Breast epithelium (tissue), 4 donors: Measurements from ENCODE around the gene VAX1. TPM values are rescaled to one million over a fixed set of nuclear protein-coding genes. Genes with fewer than 3 reads are reported as not detected.

Experiments used
- DNase-seq, 2 donors: peaks; one replicate each; pipeline ENCODE4 v3.0.0-alpha.2; 2019; ENCODE audit warnings: low spot score in 2 of 2
- H3K27ac ChIP-seq, 2 donors: fragments of 200-600 bp; sonication (generic) in 1 of 2; one replicate each; pipeline ENCODE4 v1.5.1; 2016 to 2019; ENCODE audit warnings: mild to moderate bottlenecking in 1 of 2
- H3K27me3 ChIP-seq, 2 donors: fragments of 200-600 bp; sonication (generic) in 1 of 2; one replicate each; pipeline versions ENCODE4 v1.5.1 to v1.6.0; 2017 to 2019; ENCODE audit warnings: control low read depth in 1 of 2, mild to moderate bottlenecking in 1 of 2
- H3K36me3 ChIP-seq: fragments of 200-600 bp; one replicate; pipeline ENCODE4 v1.5.1; 2019
- H3K4me1 ChIP-seq, 2 donors: fragments of 200-600 bp; sonication (generic); one replicate each; pipeline ENCODE4 v1.5.1; 2016 to 2019; ENCODE audit warnings: control low read depth in 1 of 2
- H3K4me3 ChIP-seq, 3 donors: fragments of 200-600 bp; sonication (generic); 1 replicate in 2 of 3; 2 replicates in 1 of 3; pipeline ENCODE4 v1.5.1; 2016 to 2019; ENCODE audit warnings: mild to moderate bottlenecking in 3 of 3, moderate library complexity in 2 of 3
- H3K9me3 ChIP-seq, 2 donors: fragments of 200-600 bp; sonication (generic) in 1 of 2; one replicate each; pipeline ENCODE4 v1.5.1; 2016 to 2019; ENCODE audit warnings: control low read depth in 1 of 2
- POLR2A ChIP-seq: fragments of 450-650 bp; IDR thresholded peaks from one replicate; pipeline ENCODE4 v1.6.1; 2016; ENCODE audit warnings: antibody characterized with exemption, mild to moderate bottlenecking, moderate library complexity
- POLR2AphosphoS5 ChIP-seq, 3 donors: sonication (generic); formaldehyde crosslinking; IDR thresholded peaks; one replicate each; pipeline ENCODE4 v1.6.1; 2017; ENCODE audit warnings: antibody characterized with exemption in 3 of 3
- intact Hi-C: fragments of 100-400 bp; cut with DNase I; formaldehyde crosslinking; loops from one replicate; pipeline ENCODE4 v1.15.1; 2023; ENCODE audit warnings: low total_unique reads
- total RNA-seq, 3 donors: library from RNA; depleted of rRNA; stranded (reverse); fragments of >200 nt; gene quantifications; one replicate each; pipeline ENCODE4 v1.1.0, GENCODE V29; 2016
- TF ChIP-seq, protein P1 (sequence below), 3 donors: fragments of 450-650 bp; IDR thresholded peaks; one replicate each; pipeline ENCODE4 v1.5.1; 2016 to 2017; ENCODE audit warnings: antibody characterized with exemption in 3 of 3, mild to moderate bottlenecking in 3 of 3, moderate library complexity in 3 of 3

VAX1 gene
- total RNA-seq, 3 donors from 2014 or later: not detected

DNA sequence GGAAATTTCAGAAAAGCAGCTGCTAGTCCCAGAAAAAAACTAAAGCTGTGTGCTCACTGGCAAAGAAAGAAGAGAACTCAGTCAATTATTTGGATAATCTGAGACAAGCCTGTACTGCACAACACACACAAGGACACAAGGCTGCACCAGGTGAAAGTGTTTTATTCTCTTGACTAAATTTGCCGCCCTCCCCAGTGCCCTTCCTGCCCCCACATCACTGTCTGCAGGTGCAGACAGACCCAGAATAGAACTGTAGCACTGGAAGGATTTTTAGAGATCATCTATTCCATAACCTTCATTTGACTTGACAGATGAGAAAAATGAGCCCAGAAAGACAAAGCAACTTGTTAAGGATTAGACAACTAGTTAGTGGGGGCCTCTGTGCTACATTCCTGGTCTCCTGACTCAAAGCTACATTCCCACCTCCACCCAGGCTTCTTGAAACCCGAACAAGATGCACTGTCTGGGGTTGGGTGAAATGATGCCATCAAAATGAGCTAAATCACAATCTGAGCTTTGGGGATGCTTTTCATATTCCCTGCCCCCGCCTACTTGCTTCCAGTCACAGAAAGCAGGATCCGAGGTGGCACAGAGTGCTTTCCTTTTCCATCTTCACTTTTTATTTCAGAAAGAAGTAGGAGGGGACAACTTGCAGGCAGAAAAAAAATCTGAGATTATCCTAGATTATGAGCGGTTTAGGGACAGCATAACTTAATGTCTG is 5.2 kb upstream of the VAX1 start:
- intact Hi-C loops: no loop called here
- no peak for TF ChIP-seq POLR2A
- TF ChIP-seq, protein P1, sequence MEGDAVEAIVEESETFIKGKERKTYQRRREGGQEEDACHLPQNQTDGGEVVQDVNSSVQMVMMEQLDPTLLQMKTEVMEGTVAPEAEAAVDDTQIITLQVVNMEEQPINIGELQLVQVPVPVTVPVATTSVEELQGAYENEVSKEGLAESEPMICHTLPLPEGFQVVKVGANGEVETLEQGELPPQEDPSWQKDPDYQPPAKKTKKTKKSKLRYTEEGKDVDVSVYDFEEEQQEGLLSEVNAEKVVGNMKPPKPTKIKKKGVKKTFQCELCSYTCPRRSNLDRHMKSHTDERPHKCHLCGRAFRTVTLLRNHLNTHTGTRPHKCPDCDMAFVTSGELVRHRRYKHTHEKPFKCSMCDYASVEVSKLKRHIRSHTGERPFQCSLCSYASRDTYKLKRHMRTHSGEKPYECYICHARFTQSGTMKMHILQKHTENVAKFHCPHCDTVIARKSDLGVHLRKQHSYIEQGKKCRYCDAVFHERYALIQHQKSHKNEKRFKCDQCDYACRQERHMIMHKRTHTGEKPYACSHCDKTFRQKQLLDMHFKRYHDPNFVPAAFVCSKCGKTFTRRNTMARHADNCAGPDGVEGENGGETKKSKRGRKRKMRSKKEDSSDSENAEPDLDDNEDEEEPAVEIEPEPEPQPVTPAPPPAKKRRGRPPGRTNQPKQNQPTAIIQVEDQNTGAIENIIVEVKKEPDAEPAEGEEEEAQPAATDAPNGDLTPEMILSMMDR (IDR thresholded peaks at IDR 0.05): no peak
- TF ChIP-seq POLR2AphosphoS5 (IDR thresholded peaks at IDR 0.05): no peak
- H3K27ac ChIP-seq: no peak overlapping the region
- H3K4me3 ChIP-seq: no peak overlapping the region
- H3K9me3 ChIP-seq: peaks cover 0 to 12% of the 10 kb centered on the region in 2 donors
- no peaks in the 10 kb centered on the region for H3K36me3 ChIP-seq
- no peak for DNase-seq
- peaks cover 0 to 2% of the 10 kb centered on the region in 2 donors for H3K4me1 ChIP-seq
- H3K27me3 ChIP-seq: peaks cover 8 to 83% of the 10 kb centered on the region in 2 donors

DNA sequence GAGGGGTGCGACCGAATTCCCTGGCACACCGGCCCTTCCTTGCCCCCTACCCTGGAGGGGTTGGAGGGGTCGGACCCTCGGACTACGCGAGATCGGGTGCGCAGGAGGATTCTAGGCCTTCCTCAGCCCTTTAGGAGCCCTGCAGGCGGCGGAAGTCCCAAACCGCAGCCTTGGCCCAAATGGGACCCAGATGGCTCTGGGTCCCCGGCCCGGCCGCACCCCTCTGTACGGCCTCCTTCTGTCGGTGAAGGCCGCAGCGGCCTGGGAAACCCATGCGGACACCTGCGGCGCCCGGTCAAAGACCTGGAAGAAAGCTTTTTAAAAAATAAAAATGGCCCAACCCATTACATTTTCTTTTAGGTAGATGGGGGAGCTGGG is 2.4 kb upstream of the VAX1 start:
- peaks cover 0 to 12% of the 10 kb centered on the region in 2 donors for H3K9me3 ChIP-seq
- no peak for TF ChIP-seq POLR2AphosphoS5 (IDR thresholded peaks at IDR 0.05)
- H3K4me3 ChIP-seq: no peak overlapping the region
- intact Hi-C loops: no loop called here
- H3K27ac ChIP-seq: no peak overlapping the region
- H3K4me1 ChIP-seq: peaks cover 5 to 15% of the 10 kb centered on the region in 2 donors
- no peaks in the 10 kb centered on the region for H3K36me3 ChIP-seq
- no peak for DNase-seq
- H3K27me3 ChIP-seq: peaks cover 12 to 91% of the 10 kb centered on the region in 2 donors

DNA sequence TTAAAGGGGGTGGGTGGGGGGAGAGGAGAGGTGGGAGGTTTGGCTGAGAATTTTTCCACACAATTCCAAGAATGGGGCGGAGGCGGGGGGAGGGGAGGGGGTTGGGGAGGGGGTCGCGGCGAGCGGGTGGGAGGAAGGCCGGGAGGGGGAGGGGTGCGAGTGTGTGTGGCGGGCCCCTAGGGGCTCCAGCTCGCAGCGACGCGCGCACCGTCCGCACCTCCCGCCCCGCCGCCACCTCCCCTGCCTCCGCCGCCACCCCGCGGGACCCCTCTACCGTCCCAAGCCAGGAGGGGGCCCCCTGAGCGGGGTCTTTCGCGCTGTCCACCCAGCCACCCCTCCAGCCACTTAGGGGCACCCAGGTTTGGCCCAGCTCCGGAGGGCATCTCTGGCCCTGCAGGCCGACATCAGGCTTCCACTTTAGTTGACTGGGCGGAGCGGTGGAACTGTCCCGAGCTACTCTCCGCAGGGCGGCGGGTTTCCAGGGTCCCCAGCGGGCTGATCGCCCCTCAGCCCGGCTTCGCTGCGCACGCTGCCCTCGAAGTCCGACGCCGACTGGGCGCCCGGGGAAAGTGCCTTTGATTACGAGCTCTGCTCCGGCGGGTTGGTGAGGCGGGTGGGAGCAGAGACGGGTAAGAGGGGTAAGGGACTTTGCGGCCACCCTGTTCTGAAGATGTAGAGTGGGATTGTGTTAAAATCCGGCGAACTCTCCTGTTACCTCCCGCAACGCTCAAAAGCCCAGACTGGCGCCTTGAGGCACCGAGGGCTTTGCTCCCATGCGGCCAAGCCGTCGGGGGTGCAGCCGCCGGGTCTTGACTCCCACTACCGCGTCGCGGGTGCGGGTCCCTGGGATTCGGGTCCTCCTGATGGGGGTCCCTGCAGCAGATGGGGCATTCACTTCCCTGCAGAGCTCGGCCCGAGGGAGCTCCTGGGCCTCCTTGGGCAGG is 1.8 kb upstream of the VAX1 start:
- TF ChIP-seq, protein P1 (IDR thresholded peaks at IDR 0.05): no peak
- no peak for TF ChIP-seq POLR2AphosphoS5 (IDR thresholded peaks at IDR 0.05)
- TF ChIP-seq POLR2A: no peak
- intact Hi-C loops: no loop called here
- peaks cover 0 to 6% of the 10 kb centered on the region in 2 donors for H3K9me3 ChIP-seq
- H3K27ac ChIP-seq: no peak overlapping the region
- peaks cover 5 to 15% of the 10 kb centered on the region in 2 donors for H3K4me1 ChIP-seq
- H3K36me3 ChIP-seq: no peaks in the 10 kb centered on the region
- no peak for DNase-seq
- peaks cover 12 to 93% of the 10 kb centered on the region in 2 donors for H3K27me3 ChIP-seq
- peak overlapping the region in 1 of 3 donors; percentile 6 for H3K4me3 ChIP-seq

DNA sequence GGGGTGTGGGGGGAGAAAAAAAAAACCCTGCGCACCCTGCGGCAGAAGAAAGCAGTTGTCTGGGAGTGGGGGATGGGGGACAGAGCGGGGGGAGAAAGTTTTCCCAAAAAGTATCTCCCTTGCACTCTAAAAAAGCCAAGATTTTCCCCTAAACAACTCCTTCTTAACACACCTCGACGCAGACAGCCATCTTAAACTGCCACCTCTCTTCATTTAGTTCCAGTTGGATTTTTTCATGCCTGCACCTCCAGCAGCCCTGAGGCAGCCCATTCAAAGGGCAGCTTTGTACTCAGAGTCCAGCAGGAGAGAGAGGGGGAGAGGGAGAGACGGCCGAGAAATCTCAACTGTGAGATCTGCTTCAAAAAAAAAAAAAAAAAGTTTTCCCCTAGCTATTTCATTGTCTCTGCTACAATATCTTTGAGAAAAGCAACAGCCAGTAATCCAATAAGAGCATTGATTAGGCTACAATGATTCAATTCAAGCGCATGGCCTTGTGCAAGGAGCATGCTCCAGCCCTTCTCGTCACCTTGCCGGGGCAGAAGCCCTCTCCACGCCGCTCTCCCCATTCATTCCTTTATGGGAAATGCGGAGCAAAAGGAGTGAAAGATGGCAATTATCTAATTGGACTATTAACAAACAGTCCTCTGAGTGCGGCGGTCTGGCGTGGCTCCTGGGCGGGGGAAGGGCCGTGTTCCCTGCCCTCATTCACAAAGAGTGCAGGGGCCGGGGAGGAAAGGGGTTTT is 939 bp upstream of the VAX1 start:
- H3K36me3 ChIP-seq: no peaks in the 10 kb centered on the region
- H3K27me3 ChIP-seq: peaks cover 12 to 92% of the 10 kb centered on the region in 2 donors
- intact Hi-C loops: no loop called here
- peaks cover 5 to 15% of the 10 kb centered on the region in 2 donors for H3K4me1 ChIP-seq
- H3K4me3 ChIP-seq: peak overlapping the region in 1 of 3 donors; percentile 65
- no peaks in the 10 kb centered on the region for H3K9me3 ChIP-seq
- DNase-seq: no peak
- H3K27ac ChIP-seq: no peak overlapping the region
- TF ChIP-seq, protein P1 (IDR thresholded peaks at IDR 0.05): no peak
- TF ChIP-seq POLR2AphosphoS5 (IDR thresholded peaks at IDR 0.05) (no peak), POLR2A (no peak)
